Right lobe of liver (tissue), 6 donors: ENCODE data around the gene POLN. TPM values are rescaled to one million over a fixed set of nuclear protein-coding genes. Genes with fewer than 3 reads are reported as not detected.
A peak's percentile ranks its signal among the peaks of the same experiment; 100 is the strongest.

Experiments used
- ATAC-seq, 4 donors: fragments of 200-7000 bp; cut with Tn5 transposase; one replicate each; pipeline ENCODE4 v1.9.1; 2020; ENCODE audit warnings: mild to moderate bottlenecking in 4 of 4, moderate library complexity in 4 of 4
- DNase-seq, 3 donors: peaks; one replicate each; pipeline ENCODE4 v3.0.0-alpha.2; 2020
- H3K27ac ChIP-seq, 3 donors: fragments of 200-600 bp; one replicate each; pipeline ENCODE4 v1.8.0; 2022
- H3K27me3 ChIP-seq, 2 donors: fragments of 200-600 bp; one replicate each; pipeline ENCODE4 v1.8.0; 2022
- H3K36me3 ChIP-seq, 4 donors: fragments of 200-600 bp; sonication (generic) in 1 of 4; one replicate each; pipeline versions ENCODE4 v1.5.1 to v1.8.0; 2017 to 2022; ENCODE audit warnings: control low read depth in 1 of 4
- H3K4me1 ChIP-seq, 4 donors: fragments of 200-600 bp; sonication (generic) in 1 of 4; one replicate each; pipeline versions ENCODE4 v1.5.1 to v1.8.0; 2017 to 2022; ENCODE audit warnings: control low read depth in 1 of 4
- H3K4me3 ChIP-seq, 3 donors: fragments of 200-600 bp; one replicate each; pipeline ENCODE4 v1.8.0; 2022
- H3K9me3 ChIP-seq, 4 donors: fragments of 200-600 bp; sonication (generic) in 1 of 4; one replicate each; pipeline versions ENCODE4 v1.5.1 to v1.8.0; 2017 to 2022; ENCODE audit warnings: control low read depth in 1 of 4
- POLR2A ChIP-seq: fragments of 450-650 bp; IDR thresholded peaks from one replicate; pipeline ENCODE4 v1.6.1; 2017; ENCODE audit warnings: antibody characterized with exemption, mild to moderate bottlenecking
- WGBS: methylation state at CpG from one replicate; pipeline ENCODE4 v1.1.6; 2018; ENCODE audit warnings: low coverage, low lambda C conversion rate; ENCODE audit not compliant: insufficient coverage; ENCODE audit errors: missing lambda C conversion rate; 5-methylcytosine and 5-hydroxymethylcytosine counted together
- intact Hi-C, 2 donors: fragments of 100-400 bp; cut with DNase I; formaldehyde crosslinking; loops; one replicate each; pipeline versions ENCODE4 v1.11.2 to v1.14.1; 2022
- total RNA-seq, 6 experiments: library from RNA; depleted of rRNA in 2 of 6; stranded (reverse); fragments of >200 nt in 2 of 6; fragmentation: NEBNext Ultra II Directional in 3 of 6; extraction: Animal tissue kit (Norgen Biotek cat#: 25700) in 3 of 6; gene quantifications; one replicate each; pipeline versions ENCODE4 v1.1.0 to v1.2.4, GENCODE V29; 2016 to 2023
- TF ChIP-seq, protein P1 (sequence below), 4 donors: fragments of 200-600 bp in 3 of 4; fragments of 450-650 bp in 1 of 4; IDR thresholded peaks; one replicate each; pipeline versions ENCODE4 v1.5.1 to v1.8.0; 2016 to 2022; ENCODE audit warnings: antibody characterized with exemption in 4 of 4, mild to moderate bottlenecking in 2 of 4
- donor health status: DM: no; HTN: yes; CAD: no.
- donor health status: DM: no; HTN: no; CAD: no.
- donor health status: DM: no; HTN: no; CAD: no.
- donor health status: DM: no; HTN: yes; CAD: no.
- donor health status: DM: no; HTN: yes; CAD: no.

Gene POLN
- total RNA-seq, 6 experiments from 2014 or later = 0.87 to 2.5 (median 1.4) TPM

DNA sequence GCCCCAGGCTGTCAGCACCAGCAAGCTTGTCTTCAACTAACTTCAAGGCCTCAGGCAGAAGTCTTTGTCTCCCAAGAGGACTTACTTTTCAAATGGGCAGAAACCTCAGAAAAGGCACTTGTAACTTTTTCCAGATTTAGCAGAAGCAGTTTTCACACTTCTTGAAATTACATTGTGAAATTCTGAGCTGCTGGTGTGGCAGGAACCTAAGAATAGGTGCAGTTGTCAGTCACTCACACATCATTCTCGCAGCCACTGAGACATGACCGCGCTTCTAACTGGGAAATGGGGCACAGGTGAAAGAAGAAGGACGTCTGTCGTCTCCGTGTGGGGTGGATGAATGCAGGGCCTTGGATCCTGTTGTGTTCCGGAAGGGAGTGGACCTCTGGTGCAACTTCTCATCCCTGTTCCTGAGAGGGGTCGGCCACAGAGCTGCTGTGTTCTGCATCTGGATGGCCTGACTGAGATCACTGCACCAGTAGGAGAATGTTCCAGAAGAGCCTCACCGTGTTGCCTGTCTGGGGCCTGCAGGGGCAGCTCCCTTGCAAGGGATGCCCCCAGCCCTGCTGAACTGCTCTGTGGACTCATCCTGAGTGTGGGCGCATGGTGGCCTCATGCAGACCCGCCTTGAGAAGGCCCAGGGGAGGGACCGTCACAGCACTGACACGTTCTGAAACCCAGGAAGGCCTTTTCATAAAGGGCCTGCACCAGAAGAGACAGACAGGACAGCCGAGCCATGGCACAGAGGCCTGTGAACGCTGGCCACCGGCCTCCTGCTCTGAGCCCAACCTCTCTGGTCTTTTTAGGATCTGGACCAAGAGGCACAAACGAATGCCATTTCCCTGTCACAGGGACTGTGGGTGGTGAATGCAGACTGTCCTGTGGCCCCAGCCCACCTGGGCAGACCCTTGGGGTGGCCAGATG is 164.1 kb downstream of the POLN start:
- Histone ChIP-seq H3K4me1 (no peaks in the 10 kb centered on the region), H3K27ac (no peak overlapping the region), H3K9me3 (no peaks in the 10 kb centered on the region), H3K27me3 (no peaks in the 10 kb centered on the region), H3K4me3 (no peak overlapping the region), H3K36me3 (no peaks in the 10 kb centered on the region)
- WGBS = 73% methylated on average over 5 of the region's 17 CpGs
- ATAC-seq = no peak
- intact Hi-C loops = no loop called here
- TF ChIP-seq POLR2A = no peak
- TF ChIP-seq, protein P1, sequence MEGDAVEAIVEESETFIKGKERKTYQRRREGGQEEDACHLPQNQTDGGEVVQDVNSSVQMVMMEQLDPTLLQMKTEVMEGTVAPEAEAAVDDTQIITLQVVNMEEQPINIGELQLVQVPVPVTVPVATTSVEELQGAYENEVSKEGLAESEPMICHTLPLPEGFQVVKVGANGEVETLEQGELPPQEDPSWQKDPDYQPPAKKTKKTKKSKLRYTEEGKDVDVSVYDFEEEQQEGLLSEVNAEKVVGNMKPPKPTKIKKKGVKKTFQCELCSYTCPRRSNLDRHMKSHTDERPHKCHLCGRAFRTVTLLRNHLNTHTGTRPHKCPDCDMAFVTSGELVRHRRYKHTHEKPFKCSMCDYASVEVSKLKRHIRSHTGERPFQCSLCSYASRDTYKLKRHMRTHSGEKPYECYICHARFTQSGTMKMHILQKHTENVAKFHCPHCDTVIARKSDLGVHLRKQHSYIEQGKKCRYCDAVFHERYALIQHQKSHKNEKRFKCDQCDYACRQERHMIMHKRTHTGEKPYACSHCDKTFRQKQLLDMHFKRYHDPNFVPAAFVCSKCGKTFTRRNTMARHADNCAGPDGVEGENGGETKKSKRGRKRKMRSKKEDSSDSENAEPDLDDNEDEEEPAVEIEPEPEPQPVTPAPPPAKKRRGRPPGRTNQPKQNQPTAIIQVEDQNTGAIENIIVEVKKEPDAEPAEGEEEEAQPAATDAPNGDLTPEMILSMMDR (IDR thresholded peaks at IDR 0.05) = no peak
- peak in 2 of 3 donors; percentile 30 for DNase-seq

DNA sequence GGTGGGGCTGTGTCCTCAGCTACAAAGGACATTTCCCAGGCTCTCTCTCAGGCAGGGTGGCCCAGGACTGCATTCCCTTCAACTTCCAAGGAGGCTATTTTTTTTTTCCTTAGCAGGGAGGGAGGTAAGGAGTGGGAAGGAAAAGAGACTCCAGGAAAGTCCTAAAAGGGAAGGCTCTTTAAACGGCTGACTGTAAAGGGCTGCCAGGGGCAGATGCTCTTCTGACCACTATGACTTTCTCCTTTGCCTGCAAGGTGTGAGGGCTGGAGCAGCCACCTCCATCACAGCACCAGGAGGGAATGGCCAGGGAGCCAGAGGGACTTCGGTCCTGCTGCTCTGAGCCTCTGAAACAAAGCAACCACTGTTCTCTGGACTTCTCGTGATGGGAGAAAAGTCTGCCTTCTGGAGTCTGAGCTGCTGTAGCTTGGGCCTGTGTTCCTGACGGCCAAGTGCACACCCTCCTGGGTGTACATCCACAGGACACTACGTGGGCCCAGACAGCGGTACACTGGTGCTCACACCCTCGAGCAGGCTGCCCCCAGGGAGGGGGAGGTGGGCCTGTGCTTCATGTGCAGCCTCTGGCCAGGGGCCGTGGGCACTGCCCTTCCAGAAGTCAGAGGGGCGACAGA is 164.9 kb downstream of the POLN start:
- H3K4me1 ChIP-seq = no peaks in the 10 kb centered on the region
- DNase-seq (peak in 2 of 3 donors; percentile 31 to 41), ATAC-seq (no peak)
- TF ChIP-seq, protein P1 (IDR thresholded peaks at IDR 0.05) = no peak
- no peak for TF ChIP-seq POLR2A
- no peak overlapping the region for H3K4me3 ChIP-seq
- H3K36me3 ChIP-seq = no peaks in the 10 kb centered on the region
- no peaks in the 10 kb centered on the region for H3K27me3 ChIP-seq
- H3K27ac ChIP-seq = no peak overlapping the region
- intact Hi-C loops = no loop called here
- WGBS = 67% methylated on average over 2 of the region's 9 CpGs
- no peaks in the 10 kb centered on the region for H3K9me3 ChIP-seq

DNA sequence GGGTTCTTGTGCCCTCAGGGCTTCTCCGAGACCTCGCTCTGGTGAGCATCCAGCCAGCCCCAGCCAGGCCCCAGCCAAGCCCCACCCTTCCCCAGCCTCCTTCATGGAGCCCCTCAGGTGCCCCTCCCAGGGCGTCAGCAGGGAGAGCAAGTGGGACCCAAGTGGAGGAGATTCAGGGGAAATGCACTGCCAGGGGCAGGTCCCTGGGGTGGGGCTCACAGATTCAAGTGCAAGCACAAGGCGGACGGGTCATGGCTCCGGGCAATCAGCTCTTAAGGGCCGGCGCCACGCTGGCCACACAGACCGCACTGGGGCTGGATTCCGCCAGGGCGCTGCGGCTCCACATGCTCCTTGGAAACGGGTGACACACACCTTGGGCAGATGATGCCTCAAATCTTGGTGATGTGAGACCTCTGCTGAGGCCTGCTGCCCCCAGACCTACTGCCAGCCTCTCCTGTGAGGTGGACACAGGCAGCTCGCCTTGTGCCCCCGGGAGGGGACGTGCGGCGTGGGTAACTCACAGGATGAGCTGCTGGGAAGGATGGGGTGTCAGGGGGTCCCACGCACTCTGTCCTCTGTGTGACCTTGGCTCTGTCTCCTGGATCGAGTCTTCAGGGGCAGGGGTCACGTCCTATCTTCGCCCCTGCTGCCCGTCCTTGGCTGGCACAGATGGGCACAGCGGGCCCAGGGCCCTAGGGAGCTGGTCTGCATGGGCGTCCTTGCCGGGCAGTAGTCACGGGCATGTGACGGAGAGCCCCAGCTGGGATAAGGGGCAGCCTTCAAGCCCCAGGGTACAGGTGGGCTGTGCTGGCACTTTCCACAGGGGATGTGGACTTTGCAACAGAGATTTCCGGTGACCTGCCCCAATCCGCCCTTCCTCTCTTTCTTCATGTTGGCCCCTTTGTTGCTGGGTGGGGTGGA is 165.7 kb downstream of the POLN start:
- 93% methylated on average over 4 of the region's 31 CpGs for WGBS
- no peak for TF ChIP-seq POLR2A
- TF ChIP-seq, protein P1 (IDR thresholded peaks at IDR 0.05) = no peak
- no peaks in the 10 kb centered on the region for H3K27me3 ChIP-seq
- intact Hi-C loops = no loop called here
- H3K4me3 ChIP-seq = no peak overlapping the region
- no peaks in the 10 kb centered on the region for H3K36me3 ChIP-seq
- DNase-seq (peak in 1 of 3 donors; percentile 40), ATAC-seq (no peak)
- no peaks in the 10 kb centered on the region for H3K4me1 ChIP-seq
- H3K9me3 ChIP-seq = no peaks in the 10 kb centered on the region
- H3K27ac ChIP-seq = no peak overlapping the region

DNA sequence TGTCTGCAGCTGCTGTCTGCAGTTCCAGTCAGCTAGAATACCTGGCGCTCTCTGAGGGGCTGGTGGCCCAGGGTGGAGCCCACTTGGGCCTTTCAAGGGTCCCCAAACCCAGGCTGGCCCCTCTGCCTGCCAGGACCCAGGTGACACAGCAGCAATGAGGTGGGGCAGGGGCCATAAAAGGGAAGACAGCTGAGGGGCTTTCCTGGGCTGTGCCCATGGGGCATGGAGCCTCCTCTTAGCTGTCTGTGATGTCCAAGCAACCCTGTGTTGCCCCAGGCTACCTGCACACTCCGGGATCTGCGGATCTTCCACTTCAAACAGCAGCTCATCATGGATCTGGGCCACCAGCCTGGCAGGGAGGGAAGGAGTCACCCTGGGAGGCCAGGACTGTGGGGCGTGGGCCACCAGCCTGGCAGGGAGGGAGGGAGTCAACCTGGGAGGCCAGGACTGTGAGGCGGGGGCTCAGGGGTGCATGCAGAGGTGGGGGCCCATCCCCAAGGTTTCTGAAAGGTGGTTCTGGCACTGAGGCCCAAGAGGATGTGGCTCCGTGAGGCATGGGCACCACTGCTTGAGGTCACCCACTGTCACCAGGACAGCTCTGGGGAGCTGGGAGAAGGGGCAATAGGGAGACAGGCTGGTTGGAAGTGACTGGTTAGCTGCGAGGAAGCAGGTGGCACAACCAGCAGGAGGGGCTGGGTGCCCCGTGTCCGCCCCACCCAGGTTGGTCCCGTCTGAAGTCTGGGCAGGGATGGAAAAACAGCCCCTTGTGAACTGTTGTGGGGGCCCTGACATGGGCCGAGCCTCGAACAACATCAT is 166.5 kb downstream of the POLN start:
- Histone ChIP-seq H3K27ac (no peak overlapping the region), H3K36me3 (no peaks in the 10 kb centered on the region), H3K9me3 (no peaks in the 10 kb centered on the region), H3K27me3 (no peaks in the 10 kb centered on the region), H3K4me1 (no peaks in the 10 kb centered on the region), H3K4me3 (no peak overlapping the region)
- no CpG with 5 or more reads among the region's 12 CpGs for WGBS
- ATAC-seq = no peak
- TF ChIP-seq, protein P1 (IDR thresholded peaks at IDR 0.05) = no peak
- no peak for TF ChIP-seq POLR2A
- peak in 1 of 3 donors; percentile 37 for DNase-seq
- intact Hi-C loops = no loop called here
